Stomach (tissue), 4 donors: ENCODE data around the gene ALG8.

Experiments used
- EP300 ChIP-seq: sonication (generic); formaldehyde crosslinking; IDR thresholded peaks from one replicate; pipeline ENCODE4 v1.6.1; 2017; ENCODE audit warnings: antibody characterized with exemption
- POLR2A ChIP-seq, 4 donors: fragments of 450-650 bp; IDR thresholded peaks; one replicate each; pipeline ENCODE4 v1.6.1; 2016; ENCODE audit warnings: antibody characterized with exemption in 4 of 4, control low read depth in 2 of 4, mild to moderate bottlenecking in 1 of 4, moderate library complexity in 1 of 4
- TF ChIP-seq, protein P1 (sequence below), 7 experiments: fragments of 450-650 bp in 4 of 7; fragments of 200-600 bp in 3 of 7; sonication (generic) in 3 of 7; IDR thresholded peaks; one replicate each; pipeline ENCODE4 v1.5.1; 2016 to 2019; ENCODE audit warnings: antibody characterized with exemption in 7 of 7, control low read depth in 2 of 7, mild to moderate bottlenecking in 1 of 7

DNA sequence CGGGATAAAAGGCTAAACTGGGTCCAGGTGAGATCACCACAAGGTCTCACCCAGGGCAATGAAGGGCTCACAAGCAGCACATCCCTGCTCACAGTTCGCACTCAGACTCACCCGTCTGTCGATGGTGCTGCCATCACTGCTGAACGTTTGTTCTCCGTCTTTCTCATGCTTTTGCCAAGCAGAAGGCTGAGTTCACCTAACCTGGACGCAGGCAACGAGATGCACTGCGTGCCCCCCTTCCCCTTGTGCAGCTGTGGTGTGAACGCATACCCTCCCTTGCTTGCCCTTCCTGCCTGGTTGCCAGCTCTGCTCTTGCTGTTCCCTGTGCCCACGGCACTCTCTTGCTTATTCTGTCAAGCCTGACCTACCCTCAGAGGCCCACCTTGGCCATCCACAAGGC lies 31.0 kb upstream of the ALG8 start:
- TF ChIP-seq, protein P1, sequence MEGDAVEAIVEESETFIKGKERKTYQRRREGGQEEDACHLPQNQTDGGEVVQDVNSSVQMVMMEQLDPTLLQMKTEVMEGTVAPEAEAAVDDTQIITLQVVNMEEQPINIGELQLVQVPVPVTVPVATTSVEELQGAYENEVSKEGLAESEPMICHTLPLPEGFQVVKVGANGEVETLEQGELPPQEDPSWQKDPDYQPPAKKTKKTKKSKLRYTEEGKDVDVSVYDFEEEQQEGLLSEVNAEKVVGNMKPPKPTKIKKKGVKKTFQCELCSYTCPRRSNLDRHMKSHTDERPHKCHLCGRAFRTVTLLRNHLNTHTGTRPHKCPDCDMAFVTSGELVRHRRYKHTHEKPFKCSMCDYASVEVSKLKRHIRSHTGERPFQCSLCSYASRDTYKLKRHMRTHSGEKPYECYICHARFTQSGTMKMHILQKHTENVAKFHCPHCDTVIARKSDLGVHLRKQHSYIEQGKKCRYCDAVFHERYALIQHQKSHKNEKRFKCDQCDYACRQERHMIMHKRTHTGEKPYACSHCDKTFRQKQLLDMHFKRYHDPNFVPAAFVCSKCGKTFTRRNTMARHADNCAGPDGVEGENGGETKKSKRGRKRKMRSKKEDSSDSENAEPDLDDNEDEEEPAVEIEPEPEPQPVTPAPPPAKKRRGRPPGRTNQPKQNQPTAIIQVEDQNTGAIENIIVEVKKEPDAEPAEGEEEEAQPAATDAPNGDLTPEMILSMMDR (IDR thresholded peaks at IDR 0.05): no peak
- no peak for TF ChIP-seq POLR2A (IDR thresholded peaks at IDR 0.05)
- TF ChIP-seq EP300: no peak
